SK-N-SH treated with all-trans-retinoic acid at 6 μM for 48 hours (cell line): ENCODE measurements around the gene DNAJC27.

Experiments used
- ARNTL ChIP-seq: fragments of 450-650 bp; formaldehyde crosslinking; IDR thresholded peaks from 2 replicates; pipeline ENCODE4 v1.5.0; 2020; ENCODE audit warnings: low read depth, mild to moderate bottlenecking, moderate library complexity, borderline replicate concordance
- BACH2 ChIP-seq: fragments of 250-450 bp; sonication (Bioruptor Pico); IDR thresholded peaks from 2 replicates; pipeline ENCODE4 v1.9.0; 2021; ENCODE audit warnings: mild to moderate bottlenecking, borderline replicate concordance
- TOX ChIP-seq: fragments of 250-450 bp; sonication (Bioruptor Pico); IDR thresholded peaks from 2 replicates; pipeline ENCODE4 v1.8.0; 2021; ENCODE audit warnings: mild to moderate bottlenecking, moderate library complexity, borderline replicate concordance
- ZC3H10 ChIP-seq: fragments of 250-450 bp; sonication (Bioruptor Pico); IDR thresholded peaks from 2 replicates; pipeline ENCODE4 v1.5.1; 2021; ENCODE audit warnings: mild to moderate bottlenecking, moderate library complexity
- ZFP3 ChIP-seq: fragments of 250-450 bp; sonication (Bioruptor Pico); IDR thresholded peaks from 2 replicates; pipeline ENCODE4 v1.5.0; 2020; ENCODE audit warnings: mild to moderate bottlenecking, moderate library complexity
- ZFP30 ChIP-seq: fragments of 450-650 bp; formaldehyde crosslinking; IDR thresholded peaks from 2 replicates; pipeline ENCODE4 v1.5.0; 2022; ENCODE audit warnings: mild to moderate bottlenecking, moderate library complexity
- ZNF565 ChIP-seq: fragments of 450-650 bp; formaldehyde crosslinking; conservative IDR thresholded peaks from 2 replicates; pipeline ENCODE4 v1.5.0; 2020; ENCODE audit warnings: low read depth, mild to moderate bottlenecking, moderate library complexity
- ZNF70 ChIP-seq: fragments of 450-650 bp; formaldehyde crosslinking; IDR thresholded peaks from 2 replicates; pipeline ENCODE4 v1.5.0; 2020; ENCODE audit warnings: mild to moderate bottlenecking, moderate library complexity
- ZNF8 ChIP-seq: fragments of 450-650 bp; formaldehyde crosslinking; IDR thresholded peaks from 2 replicates; pipeline ENCODE4 v1.5.0; 2020; ENCODE audit warnings: mild to moderate bottlenecking, moderate library complexity
- TF ChIP-seq, protein P1 (sequence below): fragments of 250-450 bp; sonication (Bioruptor Pico); IDR thresholded peaks from 2 replicates; pipeline ENCODE4 v1.8.0; 2020; ENCODE audit warnings: mild to moderate bottlenecking, moderate library complexity, borderline replicate concordance
- TF ChIP-seq, protein P2 (sequence below): fragments of 250-450 bp; sonication (Bioruptor Pico); IDR thresholded peaks from 2 replicates; pipeline ENCODE4 v1.5.0; 2020; ENCODE audit warnings: mild to moderate bottlenecking, moderate library complexity
- TF ChIP-seq, protein P3 (sequence below): fragments of 250-450 bp; sonication (Bioruptor Pico); IDR thresholded peaks from 2 replicates; pipeline ENCODE4 v1.5.1; 2021; ENCODE audit warnings: mild to moderate bottlenecking, moderate library complexity
- TF ChIP-seq, protein P4 (sequence below): fragments of 250-450 bp; sonication (Bioruptor Pico); IDR thresholded peaks from 2 replicates; pipeline ENCODE4 v1.5.1; 2020; ENCODE audit warnings: low read depth, mild to moderate bottlenecking, moderate library complexity

DNA sequence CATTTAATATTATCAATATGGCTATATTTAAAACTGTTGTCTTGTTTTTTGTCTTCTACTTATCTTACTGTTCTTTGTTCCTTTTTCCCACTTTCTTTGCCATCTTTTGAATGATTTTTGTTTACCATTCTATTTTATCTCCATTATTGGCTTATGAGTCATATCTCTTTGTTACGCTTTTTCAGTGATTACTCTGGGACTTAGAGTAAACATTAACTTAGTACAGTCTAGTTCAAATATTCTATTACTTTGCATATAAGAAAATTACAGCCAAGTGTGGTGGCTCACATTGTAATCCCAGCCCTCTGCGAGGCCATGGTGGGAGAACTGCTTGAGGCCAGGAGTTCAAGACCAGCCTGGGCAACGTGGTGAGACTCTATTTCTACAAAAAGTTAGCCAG is 77.8 kb downstream of the DNAJC27 start:
- TF ChIP-seq, protein P1, sequence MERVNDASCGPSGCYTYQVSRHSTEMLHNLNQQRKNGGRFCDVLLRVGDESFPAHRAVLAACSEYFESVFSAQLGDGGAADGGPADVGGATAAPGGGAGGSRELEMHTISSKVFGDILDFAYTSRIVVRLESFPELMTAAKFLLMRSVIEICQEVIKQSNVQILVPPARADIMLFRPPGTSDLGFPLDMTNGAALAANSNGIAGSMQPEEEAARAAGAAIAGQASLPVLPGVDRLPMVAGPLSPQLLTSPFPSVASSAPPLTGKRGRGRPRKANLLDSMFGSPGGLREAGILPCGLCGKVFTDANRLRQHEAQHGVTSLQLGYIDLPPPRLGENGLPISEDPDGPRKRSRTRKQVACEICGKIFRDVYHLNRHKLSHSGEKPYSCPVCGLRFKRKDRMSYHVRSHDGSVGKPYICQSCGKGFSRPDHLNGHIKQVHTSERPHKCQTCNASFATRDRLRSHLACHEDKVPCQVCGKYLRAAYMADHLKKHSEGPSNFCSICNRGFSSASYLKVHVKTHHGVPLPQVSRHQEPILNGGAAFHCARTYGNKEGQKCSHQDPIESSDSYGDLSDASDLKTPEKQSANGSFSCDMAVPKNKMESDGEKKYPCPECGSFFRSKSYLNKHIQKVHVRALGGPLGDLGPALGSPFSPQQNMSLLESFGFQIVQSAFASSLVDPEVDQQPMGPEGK, result no peak
- TF ChIP-seq ZNF565 (CRISPR knock-in tag), result no peak
- TF ChIP-seq BACH2 (CRISPR knock-in tag), result no peak
- TF ChIP-seq, protein P2, sequence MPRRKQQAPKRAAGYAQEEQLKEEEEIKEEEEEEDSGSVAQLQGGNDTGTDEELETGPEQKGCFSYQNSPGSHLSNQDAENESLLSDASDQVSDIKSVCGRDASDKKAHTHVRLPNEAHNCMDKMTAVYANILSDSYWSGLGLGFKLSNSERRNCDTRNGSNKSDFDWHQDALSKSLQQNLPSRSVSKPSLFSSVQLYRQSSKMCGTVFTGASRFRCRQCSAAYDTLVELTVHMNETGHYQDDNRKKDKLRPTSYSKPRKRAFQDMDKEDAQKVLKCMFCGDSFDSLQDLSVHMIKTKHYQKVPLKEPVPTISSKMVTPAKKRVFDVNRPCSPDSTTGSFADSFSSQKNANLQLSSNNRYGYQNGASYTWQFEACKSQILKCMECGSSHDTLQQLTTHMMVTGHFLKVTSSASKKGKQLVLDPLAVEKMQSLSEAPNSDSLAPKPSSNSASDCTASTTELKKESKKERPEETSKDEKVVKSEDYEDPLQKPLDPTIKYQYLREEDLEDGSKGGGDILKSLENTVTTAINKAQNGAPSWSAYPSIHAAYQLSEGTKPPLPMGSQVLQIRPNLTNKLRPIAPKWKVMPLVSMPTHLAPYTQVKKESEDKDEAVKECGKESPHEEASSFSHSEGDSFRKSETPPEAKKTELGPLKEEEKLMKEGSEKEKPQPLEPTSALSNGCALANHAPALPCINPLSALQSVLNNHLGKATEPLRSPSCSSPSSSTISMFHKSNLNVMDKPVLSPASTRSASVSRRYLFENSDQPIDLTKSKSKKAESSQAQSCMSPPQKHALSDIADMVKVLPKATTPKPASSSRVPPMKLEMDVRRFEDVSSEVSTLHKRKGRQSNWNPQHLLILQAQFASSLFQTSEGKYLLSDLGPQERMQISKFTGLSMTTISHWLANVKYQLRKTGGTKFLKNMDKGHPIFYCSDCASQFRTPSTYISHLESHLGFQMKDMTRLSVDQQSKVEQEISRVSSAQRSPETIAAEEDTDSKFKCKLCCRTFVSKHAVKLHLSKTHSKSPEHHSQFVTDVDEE (CRISPR knock-in tag), result no peak
- no peak for TF ChIP-seq ARNTL
- TF ChIP-seq, protein P3, sequence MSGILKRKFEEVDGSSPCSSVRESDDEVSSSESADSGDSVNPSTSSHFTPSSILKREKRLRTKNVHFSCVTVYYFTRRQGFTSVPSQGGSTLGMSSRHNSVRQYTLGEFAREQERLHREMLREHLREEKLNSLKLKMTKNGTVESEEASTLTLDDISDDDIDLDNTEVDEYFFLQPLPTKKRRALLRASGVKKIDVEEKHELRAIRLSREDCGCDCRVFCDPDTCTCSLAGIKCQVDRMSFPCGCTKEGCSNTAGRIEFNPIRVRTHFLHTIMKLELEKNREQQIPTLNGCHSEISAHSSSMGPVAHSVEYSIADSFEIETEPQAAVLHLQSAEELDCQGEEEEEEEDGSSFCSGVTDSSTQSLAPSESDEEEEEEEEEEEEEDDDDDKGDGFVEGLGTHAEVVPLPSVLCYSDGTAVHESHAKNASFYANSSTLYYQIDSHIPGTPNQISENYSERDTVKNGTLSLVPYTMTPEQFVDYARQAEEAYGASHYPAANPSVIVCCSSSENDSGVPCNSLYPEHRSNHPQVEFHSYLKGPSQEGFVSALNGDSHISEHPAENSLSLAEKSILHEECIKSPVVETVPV (CRISPR knock-in tag), result no peak
- TF ChIP-seq ZFP30 (CRISPR knock-in tag), result no peak
- no peak for TF ChIP-seq ZFP3 (CRISPR knock-in tag)
- TF ChIP-seq, protein P4, sequence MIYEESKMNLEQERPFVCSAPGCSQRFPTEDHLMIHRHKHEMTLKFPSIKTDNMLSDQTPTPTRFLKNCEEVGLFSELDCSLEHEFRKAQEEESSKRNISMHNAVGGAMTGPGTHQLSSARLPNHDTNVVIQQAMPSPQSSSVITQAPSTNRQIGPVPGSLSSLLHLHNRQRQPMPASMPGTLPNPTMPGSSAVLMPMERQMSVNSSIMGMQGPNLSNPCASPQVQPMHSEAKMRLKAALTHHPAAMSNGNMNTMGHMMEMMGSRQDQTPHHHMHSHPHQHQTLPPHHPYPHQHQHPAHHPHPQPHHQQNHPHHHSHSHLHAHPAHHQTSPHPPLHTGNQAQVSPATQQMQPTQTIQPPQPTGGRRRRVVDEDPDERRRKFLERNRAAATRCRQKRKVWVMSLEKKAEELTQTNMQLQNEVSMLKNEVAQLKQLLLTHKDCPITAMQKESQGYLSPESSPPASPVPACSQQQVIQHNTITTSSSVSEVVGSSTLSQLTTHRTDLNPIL, result no peak
- TF ChIP-seq ZNF70 (CRISPR knock-in tag), result no peak
- no peak for TF ChIP-seq TOX
- TF ChIP-seq ZNF8 (CRISPR knock-in tag), result no peak
- TF ChIP-seq ZC3H10 (CRISPR knock-in tag), result no peak
